ENCODE data around the gene RGS14.
"Not testable (repeated sequence)": the region's sequence is repeated elsewhere in the genome, so short reads cannot be mapped to it uniquely, and the experiment has no call there.

The RGS14 gene

DNA sequence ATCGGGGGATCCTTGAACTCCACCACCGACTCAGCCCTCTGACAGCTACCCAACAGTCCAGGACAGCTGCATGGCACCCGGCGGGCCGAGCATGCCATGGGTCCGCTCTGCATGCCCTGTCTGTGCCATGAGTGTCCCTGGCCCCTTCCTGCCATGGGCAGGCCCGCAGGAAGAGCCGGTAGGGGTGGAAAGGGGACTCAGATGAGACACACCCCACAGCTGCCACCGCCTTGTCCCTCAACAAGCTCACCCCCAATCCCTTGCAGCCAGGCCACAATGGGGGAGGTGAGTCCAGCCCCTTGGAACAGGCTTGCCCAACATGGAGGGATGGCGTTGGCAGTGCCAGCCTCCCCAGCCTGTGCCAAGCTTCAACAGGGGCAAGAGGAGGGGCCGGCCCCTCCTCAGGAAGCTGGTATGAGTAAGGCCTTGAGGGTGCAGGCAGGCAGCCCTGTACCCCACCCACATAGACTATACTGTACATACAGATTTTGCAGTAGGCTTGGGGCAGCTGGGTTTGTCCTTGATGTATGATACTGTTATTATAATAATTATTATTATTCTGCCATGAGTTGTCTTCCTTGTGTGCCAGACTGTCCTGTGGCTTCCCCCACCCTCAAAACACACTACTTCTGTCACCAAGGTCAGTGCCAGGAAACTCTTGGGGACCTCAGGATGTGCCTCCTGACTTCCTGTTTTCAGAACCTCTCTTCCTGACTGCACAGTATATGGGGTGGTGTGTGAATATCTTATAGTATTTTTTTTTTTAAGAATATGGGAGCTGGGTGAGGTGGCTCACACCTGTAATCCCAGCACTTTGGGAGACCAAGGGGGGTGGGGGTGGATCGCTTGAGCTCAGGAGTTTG, 14.5 kb downstream of the RGS14 start:
- TF ChIP-seq, protein P1, sequence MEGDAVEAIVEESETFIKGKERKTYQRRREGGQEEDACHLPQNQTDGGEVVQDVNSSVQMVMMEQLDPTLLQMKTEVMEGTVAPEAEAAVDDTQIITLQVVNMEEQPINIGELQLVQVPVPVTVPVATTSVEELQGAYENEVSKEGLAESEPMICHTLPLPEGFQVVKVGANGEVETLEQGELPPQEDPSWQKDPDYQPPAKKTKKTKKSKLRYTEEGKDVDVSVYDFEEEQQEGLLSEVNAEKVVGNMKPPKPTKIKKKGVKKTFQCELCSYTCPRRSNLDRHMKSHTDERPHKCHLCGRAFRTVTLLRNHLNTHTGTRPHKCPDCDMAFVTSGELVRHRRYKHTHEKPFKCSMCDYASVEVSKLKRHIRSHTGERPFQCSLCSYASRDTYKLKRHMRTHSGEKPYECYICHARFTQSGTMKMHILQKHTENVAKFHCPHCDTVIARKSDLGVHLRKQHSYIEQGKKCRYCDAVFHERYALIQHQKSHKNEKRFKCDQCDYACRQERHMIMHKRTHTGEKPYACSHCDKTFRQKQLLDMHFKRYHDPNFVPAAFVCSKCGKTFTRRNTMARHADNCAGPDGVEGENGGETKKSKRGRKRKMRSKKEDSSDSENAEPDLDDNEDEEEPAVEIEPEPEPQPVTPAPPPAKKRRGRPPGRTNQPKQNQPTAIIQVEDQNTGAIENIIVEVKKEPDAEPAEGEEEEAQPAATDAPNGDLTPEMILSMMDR (IDR thresholded peaks at IDR 0.05; ENCODE audit: low read depth, low read length): no peak
- Histone ChIP-seq H3K9me3 (ENCODE audit: severe bottlenecking) (no peaks in the 10 kb centered on the region), H3K27me3 (ENCODE audit: insufficient read depth, low read depth, severe bottlenecking) (no peaks in the 10 kb centered on the region), H3K4me3 (ENCODE audit: low read depth, low read length) (no peak overlapping the region), H3K36me3 (no peaks in the 10 kb centered on the region), H3K27ac (no peak overlapping the region)
- no peak for DNase-seq

DNA sequence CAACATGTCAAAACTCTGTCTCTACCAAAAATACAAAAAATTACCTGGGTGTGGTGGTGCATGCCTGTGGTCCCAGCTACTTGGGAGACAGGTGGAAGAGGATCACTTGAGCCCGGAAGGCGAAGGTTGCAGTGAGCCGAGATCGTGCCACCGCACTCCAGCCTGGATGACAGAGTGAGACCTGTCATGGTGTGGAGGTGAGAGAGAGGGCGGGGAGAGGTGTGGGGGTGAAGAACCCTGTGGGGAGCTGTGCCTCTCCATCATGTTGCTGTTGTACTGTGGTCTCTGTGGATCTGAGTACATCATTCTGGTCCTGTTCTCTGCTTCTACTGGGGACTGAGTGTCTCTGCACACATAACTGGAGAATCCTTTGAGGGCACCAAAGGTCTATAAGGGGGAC, 15.2 kb downstream of the RGS14 start:
- TF ChIP-seq, protein P1 (IDR thresholded peaks at IDR 0.05; ENCODE audit: low read depth, low read length): no peak
- DNase-seq: no peak
- H3K27me3 ChIP-seq (ENCODE audit: insufficient read depth, low read depth, severe bottlenecking): no peaks in the 10 kb centered on the region
- no peaks in the 10 kb centered on the region for H3K36me3 ChIP-seq
- H3K9me3 ChIP-seq (ENCODE audit: severe bottlenecking): no peaks in the 10 kb centered on the region
- no peak overlapping the region for H3K4me3 ChIP-seq (ENCODE audit: low read depth, low read length)
- H3K27ac ChIP-seq: no peak overlapping the region

DNA sequence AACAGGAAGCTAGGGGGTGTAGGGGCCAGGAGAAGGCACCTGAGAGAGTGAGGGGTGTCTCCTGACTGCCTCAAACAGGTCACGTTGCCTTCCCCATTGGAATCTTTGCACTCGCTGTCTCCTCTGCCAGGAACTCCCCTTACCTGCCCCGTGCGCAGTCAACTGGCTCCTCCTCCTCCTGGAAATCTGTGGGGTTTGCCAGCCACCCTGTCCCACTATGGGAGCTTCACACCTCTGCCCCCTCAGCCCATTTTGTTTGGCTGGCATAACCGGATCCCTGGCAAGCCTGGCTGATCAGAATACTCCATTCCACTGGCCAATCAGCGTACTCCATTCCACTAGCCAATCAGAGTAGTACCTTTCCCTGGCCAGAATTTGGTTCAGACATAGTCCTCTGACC, 16.1 kb downstream of the RGS14 start:
- TF ChIP-seq, protein P1 (IDR thresholded peaks at IDR 0.05; ENCODE audit: low read depth, low read length): no peak
- no peak for DNase-seq
- Histone ChIP-seq H3K27ac (no peak overlapping the region), H3K9me3 (ENCODE audit: severe bottlenecking) (no peaks in the 10 kb centered on the region), H3K36me3 (no peaks in the 10 kb centered on the region), H3K4me3 (ENCODE audit: low read depth, low read length) (no peak overlapping the region), H3K27me3 (ENCODE audit: insufficient read depth, low read depth, severe bottlenecking) (no peaks in the 10 kb centered on the region)

DNA sequence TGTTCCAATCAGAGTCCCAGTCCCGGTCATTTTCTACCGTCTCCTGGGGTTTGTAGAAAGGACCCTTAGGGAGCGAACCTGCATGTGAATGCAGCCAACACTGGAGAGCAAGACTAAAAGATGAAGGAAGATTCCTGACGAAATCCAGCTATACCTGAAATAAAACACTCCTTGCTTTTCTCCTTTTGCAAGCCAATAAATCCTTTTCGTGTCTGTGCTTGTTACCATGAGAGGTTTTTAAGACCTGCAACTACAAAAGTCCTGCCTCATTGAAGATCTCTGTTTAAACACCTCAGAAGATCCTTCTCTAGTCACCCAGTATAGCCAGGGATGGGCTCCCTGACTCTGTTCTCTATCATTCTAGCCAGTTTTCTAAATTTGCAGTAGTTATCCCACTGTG, 16.5 kb downstream of the RGS14 start:
- no peaks in the 10 kb centered on the region for H3K9me3 ChIP-seq (ENCODE audit: severe bottlenecking)
- TF ChIP-seq, protein P1 (IDR thresholded peaks at IDR 0.05; ENCODE audit: low read depth, low read length): no peak
- no peaks in the 10 kb centered on the region for H3K36me3 ChIP-seq
- no peaks in the 10 kb centered on the region for H3K27me3 ChIP-seq (ENCODE audit: insufficient read depth, low read depth, severe bottlenecking)
- no peak overlapping the region for H3K27ac ChIP-seq
- no peak for DNase-seq
- no peak overlapping the region for H3K4me3 ChIP-seq (ENCODE audit: low read depth, low read length)

GRCh38 chr5:177375516-177375915, 17.8 kb downstream of the RGS14 start:
- H3K4me3 ChIP-seq (ENCODE audit: low read depth, low read length); H3K36me3 ChIP-seq; H3K27me3 ChIP-seq (ENCODE audit: insufficient read depth, low read depth, severe bottlenecking); H3K27ac ChIP-seq; DNase-seq; H3K9me3 ChIP-seq (ENCODE audit: severe bottlenecking): not testable (repeated sequence)

DNA sequence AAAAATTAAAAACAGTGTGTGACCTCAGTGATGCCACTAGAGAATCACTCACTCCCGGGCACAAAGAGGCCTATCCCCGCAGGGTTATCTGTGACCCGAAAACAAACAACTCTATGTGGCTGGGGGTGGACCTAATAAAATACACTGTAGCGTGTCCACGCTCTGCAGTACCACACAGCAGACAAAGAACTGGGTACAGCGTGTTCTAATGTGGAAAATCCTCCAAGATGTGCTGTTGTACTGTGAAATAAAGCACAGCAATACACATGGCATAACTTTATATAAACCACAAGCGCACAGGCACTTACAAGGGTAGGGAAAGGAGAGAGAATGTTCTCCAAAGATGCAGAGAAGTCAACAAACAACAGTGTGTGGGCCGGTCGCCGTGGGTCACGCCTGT, 18.4 kb downstream of the RGS14 start:
- Histone ChIP-seq H3K27ac (no peak overlapping the region), H3K9me3 (ENCODE audit: severe bottlenecking) (no peaks in the 10 kb centered on the region), H3K36me3 (no peaks in the 10 kb centered on the region), H3K27me3 (ENCODE audit: insufficient read depth, low read depth, severe bottlenecking) (no peaks in the 10 kb centered on the region), H3K4me3 (ENCODE audit: low read depth, low read length) (no peak overlapping the region)
- TF ChIP-seq, protein P1 (IDR thresholded peaks at IDR 0.05; ENCODE audit: low read depth, low read length): no peak
- DNase-seq: no peak
